Measurements from ENCODE around the gene SUCO.

The SUCO gene

DNA sequence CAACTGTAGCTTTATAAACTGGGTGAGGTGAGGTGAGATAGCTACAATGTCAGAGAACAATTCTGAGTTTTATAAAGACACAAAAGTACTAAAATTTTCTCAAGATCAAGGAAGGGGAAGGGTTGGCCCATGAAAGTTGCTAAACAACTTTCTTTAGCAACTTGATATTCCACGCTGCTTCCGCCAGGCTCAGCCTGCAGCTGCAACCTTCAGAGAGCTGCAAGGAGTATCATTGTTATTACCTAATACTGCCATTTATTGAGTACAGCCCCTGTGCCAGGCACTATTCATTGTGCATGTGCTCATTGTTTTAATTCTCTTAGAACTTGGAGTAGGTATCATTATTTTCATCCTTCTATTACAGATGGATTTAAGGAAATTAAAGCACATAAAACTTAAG is 34.1 kb upstream of the SUCO start:
- Mint-ChIP-seq H3K4me3 (no peak overlapping the region), H3K36me3 (no peaks in the 10 kb centered on the region), H3K27ac (no peak overlapping the region), H3K27me3 (no peaks in the 10 kb centered on the region), H3K4me1 (no peaks in the 10 kb centered on the region), H3K9me3 (no peaks in the 10 kb centered on the region)
- ATAC-seq (replicated peaks) (no peak), DNase-seq (no peak)

DNA sequence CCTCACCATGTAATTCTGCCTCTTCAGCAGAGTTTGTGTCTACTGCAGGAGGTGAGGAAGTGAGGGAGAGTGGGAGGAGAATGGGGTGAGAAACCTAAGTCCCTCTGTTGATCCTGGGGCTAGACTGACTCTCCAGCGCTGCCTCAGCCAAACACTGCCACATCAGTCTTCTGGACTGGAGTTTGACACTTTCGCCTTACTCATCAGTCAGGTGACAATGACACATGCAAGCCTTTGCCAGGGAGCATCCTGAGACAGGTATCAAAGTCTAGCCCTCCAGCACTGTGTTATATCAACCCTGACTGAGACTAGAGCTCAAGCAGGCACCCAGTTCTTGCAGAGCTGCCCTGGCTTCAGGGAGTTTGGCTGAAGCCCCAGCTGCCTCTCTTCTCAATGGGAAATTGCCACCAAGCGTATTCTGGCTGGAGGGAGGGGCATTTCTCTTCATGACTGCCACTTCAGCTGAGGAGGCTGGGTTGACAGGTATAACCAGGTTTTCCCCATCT is 33.3 kb upstream of the SUCO start:
- DNase-seq (no peak), ATAC-seq (replicated peaks) (peak in 1 of 2 donors; percentile 25)
- Mint-ChIP-seq H3K36me3 (no peaks in the 10 kb centered on the region), H3K27ac (no peak overlapping the region), H3K27me3 (no peaks in the 10 kb centered on the region), H3K4me3 (no peak overlapping the region), H3K9me3 (no peaks in the 10 kb centered on the region), H3K4me1 (no peaks in the 10 kb centered on the region)

- H3K27ac Mint-ChIP-seq = no peak overlapping the region
- no peaks in the 10 kb centered on the region for H3K36me3 Mint-ChIP-seq
- ATAC-seq (replicated peaks) = no peak
- H3K4me3 Mint-ChIP-seq = no peak overlapping the region
- no peak for DNase-seq
- H3K9me3 Mint-ChIP-seq = no peaks in the 10 kb centered on the region
- H3K27me3 Mint-ChIP-seq = no peaks in the 10 kb centered on the region
- H3K4me1 Mint-ChIP-seq = no peaks in the 10 kb centered on the region
Measured at GRCh38 chr1:172500207-172500606, 32.7 kb upstream of the SUCO start.

DNA sequence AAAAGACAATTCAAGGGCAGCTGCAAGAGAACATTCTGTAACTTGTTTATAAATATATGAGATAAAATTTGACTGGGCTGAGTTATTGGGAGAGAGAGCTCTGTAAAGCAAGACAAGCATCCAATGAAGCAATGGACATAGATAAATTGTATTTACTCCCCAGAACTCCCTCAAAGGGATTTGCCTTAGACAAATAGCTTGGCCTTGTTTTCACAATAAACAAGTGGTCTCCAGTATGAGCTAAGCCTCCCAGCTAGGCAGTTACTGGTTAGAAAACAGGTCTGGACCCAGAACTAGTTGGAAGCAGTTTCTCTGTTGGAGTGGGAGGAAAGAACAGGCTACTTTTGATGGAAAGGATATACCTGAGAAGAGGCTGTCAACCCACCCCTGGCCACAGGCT is 25.2 kb upstream of the SUCO start:
- no peak for ATAC-seq (replicated peaks)
- no peak overlapping the region for H3K27ac Mint-ChIP-seq
- no peaks in the 10 kb centered on the region for H3K36me3 Mint-ChIP-seq
- no peaks in the 10 kb centered on the region for H3K4me1 Mint-ChIP-seq
- no peak overlapping the region for H3K4me3 Mint-ChIP-seq
- no peak for DNase-seq
- no peaks in the 10 kb centered on the region for H3K27me3 Mint-ChIP-seq
- no peaks in the 10 kb centered on the region for H3K9me3 Mint-ChIP-seq

DNA sequence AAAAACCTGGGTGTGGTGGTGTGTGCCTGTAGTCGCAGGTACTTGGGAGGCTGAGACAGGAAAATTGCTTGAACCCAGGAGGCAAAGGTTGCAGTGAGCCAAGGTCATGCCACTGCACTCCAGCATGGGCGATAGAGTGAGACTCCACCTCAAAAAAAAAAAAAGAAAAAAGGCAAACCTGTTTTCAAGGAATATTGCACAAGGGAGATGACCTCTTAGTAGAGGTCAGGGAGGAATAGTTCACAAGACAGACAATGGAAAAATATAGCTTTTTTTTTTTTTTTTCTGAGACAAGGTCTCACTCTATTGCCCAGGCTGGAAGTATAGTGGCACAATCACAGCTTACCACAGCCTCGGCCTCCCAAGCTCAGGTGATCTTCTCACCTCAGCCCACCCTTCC is 22.5 kb upstream of the SUCO start:
- Mint-ChIP-seq H3K36me3 (no peaks in the 10 kb centered on the region), H3K9me3 (no peaks in the 10 kb centered on the region), H3K4me3 (no peak overlapping the region), H3K27me3 (no peaks in the 10 kb centered on the region), H3K4me1 (no peaks in the 10 kb centered on the region), H3K27ac (no peak overlapping the region)
- no peak for ATAC-seq (replicated peaks)
- DNase-seq = no peak

DNA sequence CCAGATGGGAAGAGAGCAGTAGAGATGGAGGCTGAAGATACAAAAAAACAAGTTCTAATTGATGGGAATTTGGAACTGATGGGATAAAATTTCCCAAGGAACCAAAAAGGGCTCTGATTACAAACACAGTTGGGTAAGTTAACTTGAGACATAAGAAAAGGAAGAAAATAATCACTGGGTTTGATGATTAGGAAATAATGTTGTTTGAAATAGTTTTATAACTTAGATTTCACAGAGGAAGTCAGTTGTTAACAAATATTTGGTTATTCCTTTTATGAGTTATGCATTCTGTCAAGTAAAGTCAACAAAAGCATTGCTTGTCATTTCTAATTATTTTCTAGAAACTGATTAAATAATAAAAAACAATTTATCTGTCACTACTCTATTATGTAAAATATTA is 20.4 kb upstream of the SUCO start:
- no peaks in the 10 kb centered on the region for H3K36me3 Mint-ChIP-seq
- DNase-seq (no peak), ATAC-seq (replicated peaks) (no peak)
- H3K9me3 Mint-ChIP-seq = no peaks in the 10 kb centered on the region
- no peaks in the 10 kb centered on the region for H3K4me1 Mint-ChIP-seq
- no peaks in the 10 kb centered on the region for H3K27me3 Mint-ChIP-seq
- H3K27ac Mint-ChIP-seq = no peak overlapping the region
- no peak overlapping the region for H3K4me3 Mint-ChIP-seq

DNA sequence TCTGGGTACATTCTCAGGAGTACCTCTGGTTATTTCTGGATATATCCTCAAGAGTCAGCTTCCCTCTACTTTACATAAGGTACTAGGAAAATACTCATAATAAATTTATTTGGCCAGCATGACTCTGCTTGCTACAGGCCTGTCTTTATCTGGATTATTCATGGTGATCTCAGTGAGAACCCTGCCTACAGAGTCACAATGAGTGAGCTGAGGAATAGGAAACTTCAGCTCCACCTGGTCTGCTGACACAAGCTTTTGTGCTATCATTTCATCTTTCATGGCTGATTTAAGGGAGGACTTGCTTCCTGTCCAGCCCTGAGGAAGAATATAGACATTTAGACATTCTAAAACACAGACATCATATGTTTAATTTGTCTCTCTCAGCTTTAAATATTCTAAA is 19.5 kb upstream of the SUCO start:
- no peaks in the 10 kb centered on the region for H3K36me3 Mint-ChIP-seq
- ATAC-seq (replicated peaks) (no peak), DNase-seq (no peak)
- H3K27me3 Mint-ChIP-seq = no peaks in the 10 kb centered on the region
- H3K9me3 Mint-ChIP-seq = no peaks in the 10 kb centered on the region
- H3K4me1 Mint-ChIP-seq = no peaks in the 10 kb centered on the region
- no peak overlapping the region for H3K4me3 Mint-ChIP-seq
- no peak overlapping the region for H3K27ac Mint-ChIP-seq

DNA sequence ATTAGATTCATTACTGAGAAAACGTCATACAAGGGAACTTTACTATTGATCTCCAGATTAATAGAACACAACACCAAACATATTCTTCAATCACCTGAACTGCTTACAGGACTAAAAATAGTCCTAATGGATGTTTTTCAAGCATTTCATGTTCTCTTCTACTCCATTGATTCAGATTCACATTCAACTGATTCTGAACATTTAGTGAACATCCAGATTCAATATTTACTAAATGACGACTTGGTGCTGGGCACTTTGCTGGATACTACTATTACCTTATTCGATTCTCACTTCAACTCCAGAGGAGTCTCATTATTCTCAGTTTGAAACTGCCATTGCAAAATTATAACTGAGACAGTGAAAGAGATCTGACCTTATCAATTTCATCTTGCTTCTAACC is 18.8 kb upstream of the SUCO start:
- Mint-ChIP-seq H3K9me3 (no peaks in the 10 kb centered on the region), H3K27me3 (no peaks in the 10 kb centered on the region)

GRCh38 chr1:172515436-172515835 is 17.5 kb upstream of the SUCO start:
- DNase-seq (no peak), ATAC-seq (replicated peaks) (no peak)
- Mint-ChIP-seq H3K27me3 (no peaks in the 10 kb centered on the region), H3K27ac (no peak overlapping the region), H3K4me1 (no peaks in the 10 kb centered on the region), H3K36me3 (no peaks in the 10 kb centered on the region), H3K9me3 (no peaks in the 10 kb centered on the region), H3K4me3 (no peak overlapping the region)

More for the DNA sequence above, 18.8 kb upstream of the SUCO start:
- H3K4me3 Mint-ChIP-seq = no peak overlapping the region
- no peaks in the 10 kb centered on the region for H3K4me1 Mint-ChIP-seq
- no peaks in the 10 kb centered on the region for H3K36me3 Mint-ChIP-seq
- no peak for DNase-seq
- ATAC-seq (replicated peaks) = no peak
- H3K27ac Mint-ChIP-seq = no peak overlapping the region

GRCh38 chr1:172515927-172516326 is 17.0 kb upstream of the SUCO start:
- Mint-ChIP-seq H3K36me3 (no peaks in the 10 kb centered on the region), H3K9me3 (no peaks in the 10 kb centered on the region), H3K4me3 (no peak overlapping the region), H3K4me1 (no peaks in the 10 kb centered on the region), H3K27ac (no peak overlapping the region), H3K27me3 (no peaks in the 10 kb centered on the region)
- ATAC-seq (replicated peaks) (peak; percentile 55 to 62), DNase-seq (no peak)

DNA sequence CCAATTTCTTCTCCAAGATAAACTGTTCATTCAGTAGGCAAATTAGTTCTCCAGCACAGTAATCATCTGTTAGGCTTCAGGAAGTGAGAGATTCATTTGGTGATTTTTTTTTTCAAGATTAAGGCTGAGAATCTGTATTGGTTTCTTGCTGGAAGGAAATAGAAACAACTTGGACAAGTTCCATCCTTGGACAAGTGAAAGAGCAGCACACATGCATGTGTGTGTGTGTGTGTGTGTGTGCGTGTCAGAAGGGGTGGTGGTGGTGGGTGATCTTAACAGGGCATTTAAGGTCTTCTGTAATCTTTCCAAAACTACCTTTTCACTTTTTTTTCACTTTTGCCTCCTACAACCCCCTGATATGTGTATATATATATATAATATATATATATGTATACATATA is 15.9 kb upstream of the SUCO start:
- Mint-ChIP-seq H3K27me3 (no peaks in the 10 kb centered on the region), H3K36me3 (no peaks in the 10 kb centered on the region), H3K4me3 (no peak overlapping the region), H3K9me3 (no peaks in the 10 kb centered on the region), H3K4me1 (no peaks in the 10 kb centered on the region), H3K27ac (no peak overlapping the region)
- DNase-seq = no peak
- no peak for ATAC-seq (replicated peaks)

DNA sequence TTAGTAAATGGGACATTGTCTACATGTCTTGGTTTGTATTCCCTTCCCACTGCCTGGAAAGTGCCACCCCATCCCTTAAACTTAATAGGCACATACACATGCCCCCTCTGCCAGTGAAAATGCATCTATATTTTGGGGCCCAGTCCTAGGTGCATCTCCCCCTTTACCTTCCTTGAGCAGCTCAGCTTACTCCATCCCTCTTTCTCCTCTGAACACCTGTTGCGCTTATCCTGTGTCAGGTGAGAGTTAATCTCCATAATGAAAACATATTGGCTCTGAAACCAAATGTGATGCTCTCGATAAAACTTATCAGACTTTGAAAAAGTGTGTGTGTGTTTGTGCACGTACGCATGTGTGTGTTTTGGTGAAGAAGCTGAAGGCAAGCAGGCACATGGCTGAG is 15.4 kb upstream of the SUCO start:
- Mint-ChIP-seq H3K27ac (no peak overlapping the region), H3K4me1 (no peaks in the 10 kb centered on the region)

DNA sequence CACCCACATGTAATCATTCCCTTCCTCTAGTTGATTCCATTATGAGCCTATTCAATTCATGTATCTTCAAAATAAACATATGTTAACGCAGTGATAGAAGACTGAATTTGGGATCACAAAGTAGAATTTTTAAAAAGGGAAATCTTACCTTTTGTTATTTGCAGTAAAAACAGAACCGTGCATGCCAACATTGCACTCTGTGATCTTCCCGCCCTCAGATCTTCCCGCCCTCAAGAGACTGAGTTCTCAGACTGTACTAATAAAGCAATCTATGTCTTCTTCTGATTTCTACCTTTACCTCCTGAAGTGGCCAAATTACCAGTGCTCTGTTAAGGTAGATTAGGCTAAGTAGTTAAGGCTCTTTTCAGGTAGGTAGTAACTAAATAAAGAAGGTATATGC is 3.6 kb upstream of the SUCO start:
- H3K27me3 Mint-ChIP-seq = no peaks in the 10 kb centered on the region
- no peak overlapping the region for H3K4me3 Mint-ChIP-seq
- no peaks in the 10 kb centered on the region for H3K9me3 Mint-ChIP-seq
- DNase-seq (no peak), ATAC-seq (replicated peaks) (no peak)
- H3K4me1 Mint-ChIP-seq = peaks cover 9 to 16% of the 10 kb centered on the region in 2 donors
- no peak overlapping the region for H3K27ac Mint-ChIP-seq
- H3K36me3 Mint-ChIP-seq = peaks cover 0 to 4% of the 10 kb centered on the region in 2 donors

More for the DNA sequence above, 15.4 kb upstream of the SUCO start:
- Mint-ChIP-seq H3K9me3 (no peaks in the 10 kb centered on the region), H3K36me3 (no peaks in the 10 kb centered on the region), H3K27me3 (no peaks in the 10 kb centered on the region), H3K4me3 (no peak overlapping the region)
- DNase-seq (no peak), ATAC-seq (replicated peaks) (no peak)

DNA sequence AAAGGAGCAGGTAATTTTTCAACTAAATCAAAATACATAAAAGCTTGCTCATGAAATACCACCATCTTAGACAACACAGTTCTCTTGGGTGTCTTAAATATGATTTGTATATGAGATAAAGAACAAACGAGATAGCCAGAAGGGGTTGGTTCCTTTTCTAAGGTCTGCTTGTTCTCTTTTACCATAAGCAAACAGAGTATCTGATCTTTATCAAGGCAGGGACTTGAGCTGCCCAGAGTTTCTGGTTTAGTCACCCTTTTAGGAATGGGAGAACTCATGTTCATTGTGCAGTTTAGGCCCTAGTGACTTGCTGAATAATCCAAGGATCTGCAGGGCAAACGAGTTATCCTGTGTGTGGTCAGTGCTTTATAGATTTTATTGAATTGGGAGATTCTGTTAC is 3.0 kb upstream of the SUCO start:
- Mint-ChIP-seq H3K4me1 (peaks cover 13 to 23% of the 10 kb centered on the region in 2 donors), H3K27me3 (no peaks in the 10 kb centered on the region), H3K36me3 (peaks cover 0 to 4% of the 10 kb centered on the region in 2 donors), H3K27ac (no peak overlapping the region), H3K9me3 (no peaks in the 10 kb centered on the region), H3K4me3 (no peak overlapping the region)
- ATAC-seq (replicated peaks) (no peak), DNase-seq (no peak)

DNA sequence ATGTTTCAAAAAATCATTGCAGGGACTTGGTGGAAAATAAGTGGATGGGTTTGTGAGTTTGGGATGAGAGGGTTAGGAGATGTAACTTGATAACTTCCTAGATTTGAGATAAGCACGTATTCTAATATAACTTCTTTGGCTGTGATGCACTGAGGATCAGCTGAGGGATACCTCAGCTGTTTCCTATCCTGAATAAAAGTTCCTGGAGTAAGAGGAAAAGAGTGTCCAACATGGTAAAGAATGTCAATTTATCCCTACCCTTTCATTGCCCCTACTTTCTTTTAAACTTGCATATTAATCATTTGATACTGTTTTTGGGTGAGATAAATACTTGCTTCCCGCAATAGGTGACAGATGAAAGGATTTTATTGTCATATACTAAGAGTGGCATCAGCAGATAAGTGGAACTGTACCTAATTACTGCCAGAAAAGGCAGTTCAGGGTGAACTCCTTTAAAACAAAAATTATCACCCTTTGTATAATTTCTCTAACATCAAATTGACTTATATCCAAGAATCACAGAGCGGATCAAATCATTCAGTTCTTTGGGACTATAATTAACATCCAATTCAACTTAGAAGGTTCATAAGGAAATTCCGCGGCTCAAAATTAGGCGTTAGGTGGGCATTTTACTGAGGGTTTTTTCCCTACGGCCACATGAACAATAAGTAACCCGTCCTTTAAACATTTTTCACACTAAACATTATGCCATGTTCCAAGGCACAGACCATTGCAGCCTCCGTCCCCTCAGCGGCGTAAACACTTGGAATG is 1.4 kb upstream of the SUCO start:
- no peaks in the 10 kb centered on the region for H3K27me3 Mint-ChIP-seq
- peak overlapping the region; percentile 99 for H3K27ac Mint-ChIP-seq
- DNase-seq (no peak), ATAC-seq (replicated peaks) (no peak)
- H3K4me3 Mint-ChIP-seq = peak overlapping the region; percentile 92 to 98
- H3K4me1 Mint-ChIP-seq = peaks cover 20 to 33% of the 10 kb centered on the region in 2 donors
- H3K9me3 Mint-ChIP-seq = no peaks in the 10 kb centered on the region
- peaks cover 0 to 4% of the 10 kb centered on the region in 2 donors for H3K36me3 Mint-ChIP-seq
